Measurements from ENCODE around the gene FREY1. TPM values are rescaled to one million over a fixed set of nuclear protein-coding genes. Genes with fewer than 3 reads are reported as not detected.

The FREY1 gene
- polyA plus RNA-seq, 3 donors = 0.10 TPM; not detected in 2

Other genes starting within 250 kb of the FREY1 start
- 1 to 10 TPM in 2 of 3 donors, under 1 TPM in 1; 0.77 to 2.0 (median 1.5) TPM for gene CHST1, start 241.6 kb downstream of the FREY1 start, polyA plus RNA-seq
- 10 to 100 TPM; 10.4 to 52.0 (median 15.4) TPM for gene SLC35C1, start 102.1 kb downstream of the FREY1 start, polyA plus RNA-seq
- gene CRY2, start 59.8 kb downstream of the FREY1 start, polyA plus RNA-seq = 10 to 100 TPM; 14.8 to 60.8 (median 16.2) TPM
- gene MAPK8IP1, start 21.6 kb downstream of the FREY1 start, polyA plus RNA-seq = 10 to 100 TPM in 1 of 3 donors, 1 to 10 TPM in 2; 3.4 to 36.6 (median 3.6) TPM
- gene PEX16, start 10.6 kb upstream of the FREY1 start, polyA plus RNA-seq = 10 to 100 TPM; 17.9 to 40.8 (median 35.1) TPM
- gene LARGE2, start 15.4 kb upstream of the FREY1 start, polyA plus RNA-seq = 10 to 100 TPM in 1 of 3 donors, 1 to 10 TPM in 1, not detected in 1; 1.2 to 17.1 TPM
- 10 to 100 TPM in 2 of 3 donors, 1 to 10 TPM in 1; 6.5 to 29.5 (median 14.0) TPM for gene PHF21A, start 214.2 kb upstream of the FREY1 start, polyA plus RNA-seq